ENCODE measurements around the gene VIT.
A peak's percentile ranks its signal among the peaks of the same experiment; 100 is the strongest.

VIT gene, protein sequence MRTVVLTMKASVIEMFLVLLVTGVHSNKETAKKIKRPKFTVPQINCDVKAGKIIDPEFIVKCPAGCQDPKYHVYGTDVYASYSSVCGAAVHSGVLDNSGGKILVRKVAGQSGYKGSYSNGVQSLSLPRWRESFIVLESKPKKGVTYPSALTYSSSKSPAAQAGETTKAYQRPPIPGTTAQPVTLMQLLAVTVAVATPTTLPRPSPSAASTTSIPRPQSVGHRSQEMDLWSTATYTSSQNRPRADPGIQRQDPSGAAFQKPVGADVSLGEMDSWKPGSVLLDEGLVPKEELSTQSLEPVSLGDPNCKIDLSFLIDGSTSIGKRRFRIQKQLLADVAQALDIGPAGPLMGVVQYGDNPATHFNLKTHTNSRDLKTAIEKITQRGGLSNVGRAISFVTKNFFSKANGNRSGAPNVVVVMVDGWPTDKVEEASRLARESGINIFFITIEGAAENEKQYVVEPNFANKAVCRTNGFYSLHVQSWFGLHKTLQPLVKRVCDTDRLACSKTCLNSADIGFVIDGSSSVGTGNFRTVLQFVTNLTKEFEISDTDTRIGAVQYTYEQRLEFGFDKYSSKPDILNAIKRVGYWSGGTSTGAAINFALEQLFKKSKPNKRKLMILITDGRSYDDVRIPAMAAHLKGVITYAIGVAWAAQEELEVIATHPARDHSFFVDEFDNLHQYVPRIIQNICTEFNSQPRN

DNA sequence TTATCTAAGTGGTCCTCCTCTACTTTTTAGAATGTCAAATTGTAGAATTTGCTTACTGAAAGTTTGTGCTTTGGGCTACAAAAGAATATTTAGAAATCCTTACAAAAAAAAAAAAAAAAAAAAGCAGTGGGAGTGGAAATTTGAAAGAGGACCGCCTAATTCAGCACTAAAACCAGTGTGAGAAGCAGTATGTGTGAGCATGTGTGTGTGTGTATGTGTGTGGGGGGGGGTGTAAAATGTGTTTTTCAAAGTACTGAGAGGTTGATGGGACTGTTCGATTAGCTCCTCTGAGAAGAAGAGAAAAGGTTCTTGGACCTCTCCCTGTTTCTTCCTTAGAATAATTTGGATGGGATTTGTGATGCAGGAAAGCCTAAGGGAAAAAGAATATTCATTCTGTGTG lies at the start of gene VIT:
VIT (plus strand) TSS at position 175 of the 400 bp plus-strand sequence. CDS start 19,664 bp downstream, outside the sequence.
- no peak for DNase-seq

DNA sequence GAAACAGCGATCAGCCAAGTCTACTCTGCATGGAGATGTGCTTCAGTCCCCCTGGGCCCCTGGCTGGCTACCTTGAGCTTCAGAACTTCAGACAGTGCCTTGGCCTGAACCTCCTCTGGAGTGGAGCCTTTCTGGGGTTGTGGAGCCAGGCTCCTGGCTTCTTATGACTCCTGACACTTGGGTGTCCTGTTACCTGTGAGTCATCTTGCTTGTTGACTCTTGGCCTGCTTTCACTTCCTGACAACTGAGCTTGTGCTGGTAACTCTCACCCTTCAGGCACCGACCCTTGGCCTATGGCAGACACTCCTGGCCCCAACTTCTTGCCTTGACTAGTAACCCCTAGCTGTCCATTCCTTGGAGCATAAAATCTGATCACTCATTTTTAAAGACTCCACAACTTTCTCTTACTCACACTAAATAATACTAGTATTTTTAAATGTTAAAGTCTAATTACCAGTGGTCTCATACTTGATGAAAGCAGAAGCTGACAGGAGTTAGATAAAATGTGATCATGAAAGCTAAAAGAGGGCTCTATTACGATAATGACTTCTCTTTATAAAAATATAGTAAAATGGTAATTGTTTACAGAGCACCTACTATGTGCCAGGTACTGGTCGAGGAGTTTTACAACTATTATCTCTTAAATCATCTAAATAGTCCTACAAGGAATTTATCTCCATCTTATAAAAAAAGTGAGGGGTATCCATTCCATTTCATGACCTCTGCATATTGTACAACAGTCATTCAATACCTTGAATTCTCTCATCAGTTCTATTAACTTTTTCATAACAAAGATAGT lies 46.3 kb upstream of the VIT start:
- DNase-seq: no peak

DNA sequence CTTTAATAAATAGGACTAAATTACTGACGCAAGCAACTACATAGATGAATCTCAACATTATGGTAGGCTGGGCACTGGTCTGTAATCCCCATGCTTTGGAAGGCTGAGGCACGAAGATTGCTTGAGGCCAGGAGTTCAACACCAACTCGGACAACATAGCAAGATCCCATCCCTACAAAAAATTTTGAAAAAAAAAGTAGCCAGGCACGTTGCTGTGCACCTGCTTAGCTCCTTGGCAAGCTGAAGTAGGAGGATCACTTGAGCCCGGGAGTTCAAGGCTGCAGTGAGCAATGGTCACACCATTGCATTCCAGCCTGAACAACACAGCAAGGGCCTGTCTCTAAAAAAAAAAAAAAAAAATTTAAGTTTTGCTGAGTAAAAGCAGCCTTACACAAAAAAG lies 43.4 kb upstream of the VIT start:
- DNase-seq: no peak

DNA sequence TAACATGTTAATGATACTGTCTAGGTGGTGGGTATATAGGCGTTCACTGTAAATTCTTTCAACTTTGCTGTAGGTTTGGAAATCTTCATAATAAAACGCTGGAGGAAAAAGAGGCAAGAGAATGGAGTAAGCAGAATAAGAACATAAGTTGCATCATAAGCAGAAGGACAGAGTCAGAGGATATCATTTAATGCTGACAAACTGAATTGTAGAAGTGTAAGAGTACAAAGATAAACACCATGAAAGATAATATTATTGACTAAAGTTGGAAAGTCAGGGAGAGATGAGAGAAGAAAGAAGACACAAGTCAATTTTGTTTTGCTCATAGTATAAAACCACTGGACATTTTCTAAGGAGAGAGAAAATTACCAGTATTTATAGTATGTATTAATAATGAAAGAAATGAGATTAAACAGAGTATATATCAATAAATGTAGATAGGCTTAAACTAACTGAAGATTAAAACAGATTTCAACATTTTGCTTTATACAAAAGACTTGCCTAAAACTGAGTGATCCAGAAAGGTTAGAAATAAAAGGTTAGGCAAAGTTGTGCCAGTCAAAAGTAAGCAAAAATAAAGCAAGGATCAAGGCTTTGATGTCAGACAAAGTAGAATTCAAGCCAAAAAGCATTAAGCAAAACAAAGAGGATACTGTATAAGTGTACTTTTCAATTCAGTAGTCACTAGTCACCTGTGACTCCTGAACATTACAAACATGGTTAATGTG lies 42.4 kb upstream of the VIT start:
- no peak for DNase-seq

DNA sequence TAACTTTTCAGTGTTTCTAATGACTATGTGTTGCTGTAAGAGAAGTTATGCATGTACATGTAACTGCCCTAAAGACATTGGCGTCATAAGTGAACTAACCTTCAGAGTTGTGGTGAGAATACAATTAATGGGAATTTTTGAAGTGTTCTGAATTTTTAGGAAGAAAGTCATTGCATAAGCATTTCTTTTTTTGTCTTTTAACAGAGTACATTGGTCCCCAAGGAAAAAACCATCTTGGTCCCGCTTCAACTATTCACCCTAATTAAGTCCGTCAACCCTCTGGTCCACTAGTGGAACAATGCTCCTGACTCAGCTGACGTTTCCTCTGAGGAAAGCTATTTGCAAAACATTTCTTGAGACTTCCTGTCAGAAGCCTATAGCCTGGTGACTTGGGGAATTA lies 41.1 kb upstream of the VIT start:
- no peak for DNase-seq

DNA sequence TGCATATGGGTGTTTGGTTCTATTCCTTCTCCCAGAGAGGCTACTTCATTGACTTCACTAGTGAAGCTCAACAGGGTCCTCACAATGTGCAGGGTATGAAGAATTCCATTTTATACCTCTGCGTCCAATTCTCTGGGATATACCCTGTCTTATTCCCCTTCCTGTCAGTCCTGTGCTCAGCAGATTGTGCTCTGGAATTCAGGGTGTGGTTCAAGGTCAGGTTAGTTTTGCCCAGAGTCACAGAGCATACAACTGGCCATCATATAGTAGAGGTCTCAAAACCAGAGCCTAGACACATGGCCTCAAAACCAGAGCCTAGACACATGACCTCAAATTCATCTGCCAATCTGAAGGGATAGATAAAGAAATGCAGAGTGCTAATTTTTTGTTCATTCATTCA lies 38.8 kb upstream of the VIT start:
- DNase-seq: no peak

DNA sequence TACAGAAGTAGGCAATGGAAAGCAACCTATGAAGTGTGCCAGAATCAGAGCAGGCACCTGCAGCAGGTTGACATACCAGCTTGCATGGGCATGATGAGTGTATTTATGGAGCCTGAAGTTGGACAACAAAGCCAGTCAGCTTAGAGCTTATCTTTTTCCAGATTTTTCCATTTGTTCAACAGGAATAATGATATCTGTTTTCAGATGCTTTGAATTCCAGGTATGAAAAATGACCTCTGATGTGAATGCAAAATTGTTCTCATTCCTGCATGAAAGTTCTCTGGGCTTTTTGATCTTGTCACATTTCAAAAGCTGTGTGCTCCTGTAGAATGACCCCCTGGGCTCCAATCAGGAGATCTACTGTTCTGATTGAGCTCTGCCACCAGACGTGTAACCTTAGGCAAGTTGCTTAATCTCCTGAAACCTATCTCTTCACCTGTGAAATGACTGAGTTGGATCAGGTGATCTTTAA lies 38.2 kb upstream of the VIT start:
- DNase-seq: no peak

DNA sequence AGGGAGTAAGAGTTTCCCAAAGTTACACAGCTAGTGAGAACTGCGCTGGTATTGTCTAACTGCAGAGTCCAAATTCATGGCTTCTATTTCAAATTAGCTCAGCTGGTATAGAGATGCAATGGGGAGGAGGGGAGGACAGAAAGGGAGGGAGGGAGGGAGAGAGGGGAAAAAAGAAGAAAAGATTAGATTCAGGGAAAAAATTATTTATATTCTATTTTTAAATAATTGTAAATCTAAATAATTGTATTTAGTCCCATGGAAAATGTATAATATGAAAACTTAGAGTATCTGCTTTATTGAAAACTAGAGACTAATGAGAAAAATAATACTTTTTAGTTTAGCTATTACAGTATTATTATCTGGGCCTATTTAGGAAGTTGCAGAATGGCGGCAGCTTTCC lies 37.3 kb upstream of the VIT start:
- DNase-seq: no peak

DNA sequence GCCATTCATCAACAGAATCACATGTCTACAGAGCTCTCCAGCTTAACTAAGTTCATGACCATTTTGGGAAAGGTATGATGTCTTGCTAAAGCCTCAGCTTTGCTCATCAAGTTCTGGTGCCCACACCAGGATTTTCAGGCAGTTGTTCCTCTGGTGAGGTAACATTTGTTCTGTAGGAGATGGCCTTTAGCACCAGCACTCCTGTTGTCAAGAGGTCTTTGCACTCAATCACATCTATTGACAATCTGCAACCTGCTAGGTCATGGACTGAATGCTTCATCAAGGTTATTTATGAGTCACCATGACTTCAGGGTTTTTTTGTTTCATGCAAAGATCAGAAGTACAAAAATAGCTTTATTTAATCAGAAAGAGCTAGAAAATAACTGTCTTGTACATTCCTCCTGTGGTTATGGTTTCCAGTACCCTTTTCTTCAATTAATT lies 36.6 kb upstream of the VIT start:
- no peak for DNase-seq

DNA sequence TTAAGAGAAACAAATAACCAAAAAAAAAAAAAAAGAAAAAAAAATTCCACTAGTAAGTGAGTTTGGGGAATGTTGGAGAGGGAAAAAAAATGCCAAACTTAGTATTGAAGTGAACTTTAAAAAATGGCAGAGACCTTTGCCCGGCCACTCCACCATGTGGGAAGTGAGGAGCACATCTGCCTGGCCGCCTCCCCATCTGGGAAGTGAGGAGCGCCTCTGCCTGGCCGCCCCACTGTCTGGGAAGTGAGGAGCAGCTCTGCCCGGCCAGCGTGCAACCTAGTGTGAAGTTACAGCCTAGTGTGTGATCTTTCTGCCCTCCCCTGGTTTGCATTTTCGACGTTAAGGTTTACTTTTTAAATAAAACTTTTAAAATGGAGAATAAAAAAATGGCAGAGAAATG lies 33.9 kb upstream of the VIT start:
- DNase-seq: no peak

DNA sequence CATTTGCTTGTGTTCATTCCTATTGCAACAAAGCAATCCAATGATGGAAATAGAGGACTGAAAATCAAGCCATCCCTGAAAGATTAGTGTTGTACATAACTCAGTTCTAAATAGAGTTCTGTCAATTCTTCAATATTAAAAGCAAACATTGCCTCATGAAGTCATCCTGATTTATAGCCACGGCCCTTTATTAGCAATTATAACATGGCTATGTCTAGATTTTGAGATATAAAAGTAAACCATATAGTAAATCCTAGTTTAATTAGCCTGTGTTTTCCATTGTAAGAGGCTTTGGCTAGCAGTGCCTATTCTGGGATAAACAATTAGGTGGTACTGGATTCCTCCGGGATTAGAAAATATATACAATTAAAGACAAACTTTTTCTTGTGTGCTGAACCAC lies 33.2 kb upstream of the VIT start:
- no peak for DNase-seq

DNA sequence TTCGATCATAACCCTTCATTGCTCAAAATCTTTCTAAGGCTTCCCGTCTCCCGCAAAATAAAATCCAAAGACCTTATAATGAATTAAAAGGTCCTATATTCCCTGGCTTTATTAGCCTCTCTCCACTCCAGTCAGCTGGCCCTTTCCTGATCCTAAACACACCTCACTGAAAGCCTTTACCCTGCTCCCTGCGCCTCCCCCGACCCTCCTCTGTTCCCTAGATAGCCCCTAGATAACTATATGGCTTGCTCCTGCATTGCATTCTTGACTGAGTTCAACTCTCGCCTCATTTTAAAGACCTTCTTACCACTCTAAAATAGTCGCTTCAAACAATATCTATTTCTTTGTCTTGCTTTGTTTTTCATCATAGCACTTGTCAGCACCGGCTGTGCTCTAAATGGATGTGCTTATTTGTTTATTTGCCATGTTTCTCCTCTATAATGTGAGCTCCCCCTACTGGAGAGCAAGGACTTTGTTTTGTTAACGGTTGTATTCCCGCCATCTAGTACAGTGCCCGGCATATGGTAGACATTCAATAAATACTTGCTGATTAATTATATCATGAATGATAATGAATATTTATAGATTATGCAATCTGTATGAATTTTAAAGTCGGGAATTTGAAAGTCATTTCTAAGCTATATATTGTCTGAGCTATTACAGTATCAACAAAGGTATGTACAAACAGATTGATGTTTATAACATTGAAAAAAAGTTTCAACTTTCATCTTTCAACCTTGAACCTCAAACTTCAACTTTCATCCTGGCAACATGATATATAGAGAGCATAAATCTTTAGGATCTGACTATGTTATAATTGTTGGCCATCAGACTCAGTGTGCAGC lies 32.4 kb upstream of the VIT start:
- DNase-seq: peak in 7 of 56 donors; percentile 2 to 15 (median 4)

DNA sequence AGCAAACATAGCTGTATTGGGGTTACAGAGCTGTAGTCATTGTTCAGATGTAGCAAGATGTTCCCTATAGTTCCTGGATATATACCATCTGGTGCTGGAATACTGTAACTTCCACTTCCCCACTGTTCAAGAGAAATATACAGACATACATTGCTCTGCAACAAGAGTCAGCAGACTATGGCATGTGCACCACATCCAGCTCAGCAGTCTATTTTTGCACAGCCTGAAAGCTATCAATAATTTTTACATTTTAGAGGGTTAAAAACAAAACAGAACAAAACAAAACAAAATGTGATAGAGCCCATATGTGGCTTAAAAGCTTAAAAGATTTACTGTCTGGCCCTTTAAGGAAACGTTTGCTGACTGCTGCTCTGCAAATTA lies 31.8 kb upstream of the VIT start:
- DNase-seq: no peak

DNA sequence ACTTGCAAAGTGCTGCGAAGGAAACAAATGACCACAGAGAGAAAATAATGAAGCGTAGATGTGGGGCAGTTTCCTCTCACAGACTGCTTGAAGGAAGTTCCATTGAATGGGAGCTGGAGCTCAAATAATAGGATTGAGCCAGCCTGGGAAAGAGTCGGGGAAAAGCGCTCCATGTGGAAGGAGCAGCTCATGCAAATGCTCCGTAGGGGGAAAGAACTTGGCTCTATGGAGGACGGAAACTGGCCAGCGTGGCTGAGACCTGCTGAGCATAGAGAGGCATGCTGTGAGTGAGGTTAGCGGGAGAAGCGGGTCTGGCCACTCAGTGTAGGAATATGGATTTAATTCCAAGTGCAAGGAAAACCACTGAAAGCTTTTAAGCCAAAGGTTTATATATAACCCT lies 28.6 kb upstream of the VIT start:
- DNase-seq: peak in 18 of 56 donors; percentile 1 to 17 (median 8)

DNA sequence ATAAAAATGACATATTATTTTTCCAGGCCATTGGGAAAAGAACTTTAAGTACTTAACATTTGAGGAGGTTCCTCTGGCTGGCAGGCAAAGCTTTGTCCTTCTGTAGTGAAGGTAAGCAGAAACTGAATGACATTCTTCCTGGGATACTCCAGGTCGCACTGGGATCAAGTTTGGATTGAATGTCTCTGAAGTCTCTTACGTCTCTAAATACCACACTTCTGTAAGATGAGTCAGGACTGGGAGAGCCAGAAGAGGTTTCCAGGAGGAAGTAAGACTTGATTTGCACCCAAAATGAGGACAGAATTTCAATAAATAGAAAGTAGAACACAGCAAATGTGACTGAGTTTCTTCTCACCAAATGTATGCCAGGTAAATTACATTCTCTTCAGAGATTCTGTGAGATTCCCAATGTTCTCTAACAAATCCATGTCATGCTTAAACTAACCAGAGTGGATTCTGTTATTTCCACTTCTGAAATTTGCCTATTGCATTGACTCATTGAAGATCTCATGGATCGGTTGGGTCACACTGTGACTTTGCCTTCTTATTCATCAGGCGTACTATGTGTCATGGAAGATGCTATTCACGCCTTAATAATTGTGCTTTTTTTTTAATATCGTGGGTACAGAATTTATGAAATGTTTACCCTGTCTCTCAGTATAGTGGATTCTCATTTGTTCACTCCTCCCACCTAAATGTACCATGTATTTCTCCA lies 25.5 kb upstream of the VIT start:
- DNase-seq: no peak

DNA sequence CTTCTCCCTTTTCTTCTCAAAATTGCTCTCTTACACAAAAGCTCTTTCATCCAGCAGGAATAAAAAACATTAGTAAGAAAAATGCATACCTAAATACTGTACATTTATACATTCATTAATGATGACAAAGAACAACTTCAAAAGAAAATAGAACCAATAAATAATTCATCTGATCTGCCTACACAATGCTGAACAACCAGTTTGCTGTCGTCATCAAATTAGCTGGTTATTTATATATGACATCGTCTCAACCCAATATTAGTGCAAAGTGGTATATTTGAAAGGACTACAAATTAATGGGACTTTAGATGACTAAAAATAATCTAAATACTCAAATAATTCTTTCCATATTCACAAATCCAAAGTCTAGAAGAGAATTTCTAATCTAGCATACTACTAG lies 24.8 kb upstream of the VIT start:
- no peak for DNase-seq

DNA sequence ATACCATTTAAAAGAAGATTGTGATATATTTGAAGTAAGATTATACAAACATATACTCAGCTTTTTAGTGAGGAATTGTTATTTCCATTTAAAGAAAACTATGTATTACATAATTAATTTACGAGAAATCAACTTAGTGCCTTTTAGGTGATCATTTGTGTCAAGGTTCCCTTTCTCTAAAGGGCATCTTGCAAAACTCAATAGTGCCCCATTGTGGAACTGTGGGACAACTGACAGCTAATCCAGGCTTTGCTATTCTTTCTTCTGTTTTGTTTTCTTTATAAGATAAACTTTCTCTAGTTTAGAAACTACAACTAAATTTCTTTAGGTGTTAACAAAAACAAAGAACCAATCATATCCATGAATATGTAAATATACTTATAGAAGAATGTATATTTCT lies 24.3 kb upstream of the VIT start:
- no peak for DNase-seq

DNA sequence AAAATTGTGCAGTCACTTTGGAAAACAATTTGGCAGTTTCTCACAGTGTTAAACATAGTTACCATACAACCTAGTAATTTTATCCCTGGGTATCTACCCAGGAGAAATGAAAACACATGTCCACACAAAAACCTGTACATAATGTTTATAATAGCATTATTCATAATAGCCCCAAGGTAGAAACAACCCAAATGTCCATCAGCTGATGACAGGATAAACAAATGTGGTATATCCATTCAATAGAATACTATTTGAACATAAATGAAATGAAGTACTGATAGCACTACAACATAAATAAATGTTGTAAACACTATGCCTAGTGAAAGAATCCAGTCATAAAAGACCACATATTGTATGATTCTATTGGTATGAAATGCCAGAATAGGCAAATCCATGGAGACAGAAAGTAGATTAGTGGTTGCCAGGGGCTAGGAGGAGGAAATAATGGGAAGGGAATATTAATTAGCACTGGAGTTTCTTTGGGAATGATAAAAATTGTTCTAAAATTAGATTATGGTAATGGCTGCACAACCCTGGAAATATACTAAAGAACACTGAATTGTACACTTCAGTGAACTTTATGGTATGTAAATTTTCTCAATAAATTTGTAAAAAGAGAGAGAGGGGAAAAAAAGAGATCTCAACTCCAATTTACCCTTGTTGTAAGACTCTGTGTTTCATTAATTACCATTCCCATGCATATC lies 20.8 kb upstream of the VIT start:
- DNase-seq: no peak

DNA sequence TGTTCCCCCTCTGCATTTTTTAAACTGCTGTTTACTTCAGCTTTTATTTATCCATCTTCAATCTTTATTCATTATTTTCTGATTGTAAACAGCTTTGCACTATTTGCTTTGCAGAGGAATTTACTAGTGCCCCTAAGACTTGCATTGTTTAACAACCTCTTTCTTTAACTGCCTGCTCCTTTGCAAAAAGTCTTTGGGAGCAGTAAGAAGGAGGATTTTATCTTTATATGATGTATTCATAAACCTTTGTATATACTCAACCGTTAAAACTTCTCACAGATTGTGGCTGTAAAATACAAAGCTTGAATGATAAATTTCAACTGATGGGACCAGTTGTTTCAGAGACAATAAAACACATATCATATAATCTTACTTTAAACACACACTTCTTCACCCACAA lies 20.1 kb upstream of the VIT start:
- DNase-seq: no peak

Data from nucleus accumbens (tissue), 56 donors.